Measurements from ENCODE around the gene MGMT. TPM values are rescaled to one million over a fixed set of nuclear protein-coding genes. Genes with fewer than 3 reads are reported as not detected.

Gene MGMT
- polyA plus RNA-seq, 3 donors: 9.5 to 23.5 (median 17.5) TPM

DNA sequence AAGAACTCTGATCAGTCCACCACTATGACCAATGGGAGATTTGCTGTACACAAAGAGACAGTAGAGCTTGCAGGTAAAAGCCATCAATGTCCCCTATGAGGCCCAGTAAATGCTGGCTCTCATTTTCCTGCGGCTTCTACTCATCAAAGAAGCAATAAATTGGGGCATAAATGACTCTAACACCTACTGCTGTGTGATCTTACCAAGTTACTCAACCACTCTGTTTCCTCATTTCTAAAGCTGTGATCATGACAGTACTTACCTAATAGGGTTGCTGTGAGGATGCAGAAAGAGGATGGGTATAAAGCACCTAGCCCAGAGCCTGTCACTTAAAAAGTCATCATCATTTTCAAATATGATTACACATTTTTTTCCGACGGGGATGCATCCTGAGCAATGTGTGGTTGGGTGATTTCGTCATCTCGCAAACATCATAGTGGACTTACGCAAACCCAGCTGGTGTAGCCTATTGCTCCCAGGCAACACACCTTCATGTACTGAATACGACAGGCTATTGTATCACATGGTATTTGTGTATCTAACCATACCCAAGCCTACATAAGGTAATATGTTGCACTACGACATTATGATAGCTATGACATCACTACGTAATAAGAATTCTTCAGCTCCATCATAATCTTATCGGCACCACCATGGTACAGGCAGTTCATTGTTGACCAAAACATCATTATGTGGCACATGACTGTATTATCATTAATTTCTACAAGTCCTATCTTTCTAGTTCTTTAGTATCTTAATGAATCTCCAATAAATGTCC, 7.1 kb upstream of the MGMT start:
- 93% methylated on average over 3 of the region's 10 CpGs for WGBS (ENCODE audit: insufficient coverage)

DNA sequence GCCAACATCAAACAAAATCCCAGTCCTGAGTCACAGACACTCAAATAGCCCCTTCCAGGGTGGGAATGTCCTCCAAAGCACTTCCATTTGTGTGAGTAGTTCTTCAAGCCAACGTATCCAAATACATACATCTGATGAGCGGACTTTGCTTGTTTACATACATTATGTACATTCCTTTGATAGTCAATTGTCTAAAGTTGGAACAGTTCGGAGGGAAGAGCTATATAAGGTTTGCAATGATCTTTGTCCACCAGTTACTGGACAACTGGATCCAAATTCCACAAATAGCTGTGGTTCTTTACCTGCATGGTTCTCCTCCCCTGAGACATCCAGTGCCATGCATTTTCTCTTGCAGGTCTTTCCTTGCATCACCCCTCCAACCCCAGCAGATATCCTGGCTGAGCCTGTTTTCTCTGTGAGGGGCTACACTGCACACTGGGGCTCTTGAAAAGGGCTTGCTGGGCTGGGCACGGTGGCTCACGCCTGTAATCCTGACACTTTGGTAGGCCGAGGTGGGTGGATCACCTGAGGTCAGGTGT, 4.7 kb upstream of the MGMT start:
- H3K9ac ChIP-seq (ENCODE audit: insufficient read depth, low read length, poor library complexity, severe bottlenecking): no peak overlapping the region
- no peak for DNase-seq
- peaks cover 6 to 27% (median 7%) of the 10 kb centered on the region in 3 donors for H3K27me3 Mint-ChIP-seq (ENCODE audit: low read depth in 3 of 3)
- WGBS (ENCODE audit: insufficient coverage): 100% methylated on average over 3 of the region's 6 CpGs
- TF ChIP-seq, protein P1, sequence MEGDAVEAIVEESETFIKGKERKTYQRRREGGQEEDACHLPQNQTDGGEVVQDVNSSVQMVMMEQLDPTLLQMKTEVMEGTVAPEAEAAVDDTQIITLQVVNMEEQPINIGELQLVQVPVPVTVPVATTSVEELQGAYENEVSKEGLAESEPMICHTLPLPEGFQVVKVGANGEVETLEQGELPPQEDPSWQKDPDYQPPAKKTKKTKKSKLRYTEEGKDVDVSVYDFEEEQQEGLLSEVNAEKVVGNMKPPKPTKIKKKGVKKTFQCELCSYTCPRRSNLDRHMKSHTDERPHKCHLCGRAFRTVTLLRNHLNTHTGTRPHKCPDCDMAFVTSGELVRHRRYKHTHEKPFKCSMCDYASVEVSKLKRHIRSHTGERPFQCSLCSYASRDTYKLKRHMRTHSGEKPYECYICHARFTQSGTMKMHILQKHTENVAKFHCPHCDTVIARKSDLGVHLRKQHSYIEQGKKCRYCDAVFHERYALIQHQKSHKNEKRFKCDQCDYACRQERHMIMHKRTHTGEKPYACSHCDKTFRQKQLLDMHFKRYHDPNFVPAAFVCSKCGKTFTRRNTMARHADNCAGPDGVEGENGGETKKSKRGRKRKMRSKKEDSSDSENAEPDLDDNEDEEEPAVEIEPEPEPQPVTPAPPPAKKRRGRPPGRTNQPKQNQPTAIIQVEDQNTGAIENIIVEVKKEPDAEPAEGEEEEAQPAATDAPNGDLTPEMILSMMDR (IDR thresholded peaks at IDR 0.05): no peak
- H3K27ac Mint-ChIP-seq: no peak overlapping the region
- no peaks in the 10 kb centered on the region for H3K36me3 Mint-ChIP-seq
- no peak overlapping the region for H3K4me2 ChIP-seq (replicated peaks; ENCODE audit: extremely low read depth, low read length, poor library complexity, severe bottlenecking)
- H2AFZ ChIP-seq (ENCODE audit: insufficient read depth, low read depth, low read length, poor library complexity, severe bottlenecking): no peak overlapping the region
- no peaks in the 10 kb centered on the region for H3K79me2 ChIP-seq (ENCODE audit: insufficient read depth, low read length)
- intact Hi-C loops (cut with micrococcal nuclease): loop anchor here (10.0 kb wide), 3 partner anchors 652 to 1338 kb away; partner anchors contain the start of genes C10orf143 (in 1 of the 2), GLRX3 (in 1 of the 2) and MKI67 (in 1 of the 2)
- peaks cover 7 to 9% of the 10 kb centered on the region in 2 donors for H3K4me1 ChIP-seq (ENCODE audit: control insufficient read depth in 1 of 2, insufficient read depth in 2 of 2, low read length in 2 of 2)
- no peak overlapping the region for H3K4me3 Mint-ChIP-seq
- no peak overlapping the region for H3K4me3 ChIP-seq (replicated peaks in 1 of 3; ENCODE audit: low read depth in 2 of 3, low read length in 3 of 3)
- no peaks in the 10 kb centered on the region for H4K20me1 ChIP-seq (ENCODE audit: insufficient read depth, low read length)
- no peaks in the 10 kb centered on the region for H3K36me3 ChIP-seq (replicated peaks in 1 of 2; ENCODE audit: control insufficient read depth in 1 of 2, insufficient read depth in 2 of 2, low read length in 2 of 2)
- peaks cover 4 to 5% of the 10 kb centered on the region in 2 donors for H3K27me3 ChIP-seq (ENCODE audit: control insufficient read depth in 2 of 2, insufficient read depth in 2 of 2, low read length in 2 of 2)
- no peaks in the 10 kb centered on the region for H3K9me3 ChIP-seq (replicated peaks in 1 of 2; ENCODE audit: control insufficient read depth in 1 of 2, insufficient read depth in 1 of 2, low read length in 2 of 2)
- no peak overlapping the region for H3K27ac ChIP-seq (ENCODE audit: low read depth in 1 of 2, low read length in 2 of 2)
- H3K9me3 Mint-ChIP-seq: peaks cover 0 to 1% (median 0%) of the 10 kb centered on the region in 7 donors
- H3K4me1 Mint-ChIP-seq: no peaks in the 10 kb centered on the region

More for the DNA sequence above, 7.1 kb upstream of the MGMT start:
- Histone ChIP-seq H3K9ac (ENCODE audit: insufficient read depth, low read length, poor library complexity, severe bottlenecking) (no peak overlapping the region), H2AFZ (ENCODE audit: insufficient read depth, low read depth, low read length, poor library complexity, severe bottlenecking) (no peak overlapping the region), H4K20me1 (ENCODE audit: insufficient read depth, low read length) (no peaks in the 10 kb centered on the region), H3K27ac (ENCODE audit: low read depth in 1 of 2, low read length in 2 of 2) (no peak overlapping the region), H3K79me2 (ENCODE audit: insufficient read depth, low read length) (no peaks in the 10 kb centered on the region), H3K4me3 (replicated peaks in 1 of 3; ENCODE audit: low read depth in 2 of 3, low read length in 3 of 3) (no peak overlapping the region), H3K36me3 (replicated peaks in 1 of 2; ENCODE audit: control insufficient read depth in 1 of 2, insufficient read depth in 2 of 2, low read length in 2 of 2) (no peaks in the 10 kb centered on the region), H3K27me3 (ENCODE audit: control insufficient read depth in 2 of 2, insufficient read depth in 2 of 2, low read length in 2 of 2) (peaks cover 6 to 8% of the 10 kb centered on the region in 2 donors), H3K4me2 (replicated peaks; ENCODE audit: extremely low read depth, low read length, poor library complexity, severe bottlenecking) (no peak overlapping the region), H3K4me1 (ENCODE audit: control insufficient read depth in 1 of 2, insufficient read depth in 2 of 2, low read length in 2 of 2) (no peaks in the 10 kb centered on the region), H3K9me3 (replicated peaks in 1 of 2; ENCODE audit: control insufficient read depth in 1 of 2, insufficient read depth in 1 of 2, low read length in 2 of 2) (no peaks in the 10 kb centered on the region)
- peaks cover 6 to 38% (median 13%) of the 10 kb centered on the region in 3 donors for H3K27me3 Mint-ChIP-seq (ENCODE audit: low read depth in 3 of 3)
- no peak overlapping the region for H3K27ac Mint-ChIP-seq
- H3K36me3 Mint-ChIP-seq: no peaks in the 10 kb centered on the region
- no peak overlapping the region for H3K4me3 Mint-ChIP-seq
- TF ChIP-seq, protein P1 (IDR thresholded peaks at IDR 0.05): no peak
- intact Hi-C loops (cut with micrococcal nuclease): loop anchor here (10.0 kb wide), 3 partner anchors 655 to 1335 kb away; partner anchors contain the start of genes C10orf143 (in 1 of the 2), GLRX3 (in 1 of the 2) and MKI67 (in 1 of the 2)
- DNase-seq: peak; percentile 0 to 23 (median 15)
- peaks cover 0 to 1% (median 0%) of the 10 kb centered on the region in 7 donors for H3K9me3 Mint-ChIP-seq
- H3K4me1 Mint-ChIP-seq: no peaks in the 10 kb centered on the region

Data from CD14-positive monocyte (primary cell).